ENCODE results near the gene TYW1B.
"Not testable (repeated sequence)": the region's sequence is repeated elsewhere in the genome, so short reads cannot be mapped to it uniquely, and the experiment has no call there.

GRCh38 chr7:72748649-72749048, 79.4 kb downstream of the TYW1B start:
- TF ChIP-seq CTCF, POLR2A (IDR thresholded peaks at IDR 0.05): not testable (repeated sequence)

Measured in tibial nerve (tissue), 3 donors.